Ovary (tissue), 9 donors: ENCODE results near the gene SCYGR8. TPM values are rescaled to one million over a fixed set of nuclear protein-coding genes. Genes with fewer than 3 reads are reported as not detected.

ENCODE experiments used
- DNase-seq, 5 donors: peaks; one replicate each; pipeline ENCODE4 v3.0.0-alpha.2; 2019 to 2020
- H3K27ac ChIP-seq, 2 donors: fragments of 200-600 bp; one replicate each; pipeline versions ENCODE4 v1.5.1 to v1.8.0; 2019 to 2022
- H3K27me3 ChIP-seq: fragments of 200-600 bp; one replicate; pipeline ENCODE4 v1.8.0; 2022
- H3K36me3 ChIP-seq: fragments of 200-600 bp; sonication (generic); one replicate; pipeline ENCODE4 v1.5.1; 2019
- H3K4me1 ChIP-seq: one replicate; pipeline ENCODE4 v1.8.1; 2013; ENCODE audit warnings: mild to moderate bottlenecking, moderate library complexity; ENCODE audit not compliant: insufficient read depth
- H3K4me3 ChIP-seq: fragments of 200-600 bp; sonication (generic); one replicate; pipeline ENCODE4 v1.5.1; 2017
- H3K9me3 ChIP-seq, 2 donors: fragments of 200-600 bp in 1 of 2; sonication (generic) in 1 of 2; one replicate each; pipeline versions ENCODE4 v1.5.1 to v1.8.1; 2013 to 2019; ENCODE audit warnings: mild to moderate bottlenecking in 1 of 2, moderate library complexity in 1 of 2
- EP300 ChIP-seq: sonication (generic); formaldehyde crosslinking; IDR thresholded peaks from one replicate; pipeline ENCODE4 v1.6.1; 2017; ENCODE audit warnings: antibody characterized with exemption
- POLR2A ChIP-seq: fragments of 450-650 bp; IDR thresholded peaks from one replicate; pipeline ENCODE4 v1.6.1; 2017; ENCODE audit warnings: antibody characterized with exemption, mild to moderate bottlenecking, moderate library complexity
- WGBS, 3 donors: extraction: QIAGEN DNeasy Blood & Tissue Kit in 1 of 3; methylation state at CpG; one replicate each; pipeline versions ENCODE4 v1.1.5 to v1.1.7; 2013 to 2017; 5-methylcytosine and 5-hydroxymethylcytosine counted together
- intact Hi-C, 4 donors: fragments of 100-400 bp; cut with DNase I; formaldehyde crosslinking; loops; one replicate each; pipeline versions ENCODE4 v1.11.0 to v1.15.1; 2022 to 2023
- polyA plus RNA-seq, 2 donors: library from polyadenylated mRNA; stranded (reverse); fragments of 200-250 nt in 1 of 2; fragments of 350-450 nt in 1 of 2; fragmentation: Illumina TruSeq in 1 of 2; extraction: RNeasy Lipid Tissue Mini Kit (QIAGEN cat#74804) in 1 of 2; gene quantifications; one replicate each; pipeline ENCODE4 v1.2.3, GENCODE V29; 2013 to 2014
- total RNA-seq, 7 donors: library from RNA; depleted of rRNA in 2 of 7; stranded (reverse); fragments of >200 nt in 2 of 7; fragmentation: NEBNext Ultra II Directional in 3 of 7; extraction: Animal tissue kit (Norgen Biotek cat#: 25700) in 3 of 7; gene quantifications; one replicate each; pipeline versions ENCODE4 v1.1.0 to v1.2.4, GENCODE V29; 2016 to 2023
- TF ChIP-seq, protein P1 (sequence below), 3 donors: fragments of 450-650 bp in 2 of 3; fragments of 200-600 bp in 1 of 3; IDR thresholded peaks; one replicate each; pipeline versions ENCODE4 v1.5.1 to v1.8.0; 2016 to 2022; ENCODE audit warnings: antibody characterized with exemption in 3 of 3, mild to moderate bottlenecking in 1 of 3
- donor health status: DM: no; HTN: no; CAD: no; lungs with moderate emphysema.
- donor health status: DM: no; HTN: no; CAD: no.
- donor health status: Bipolar disorder and iron deficiency.
- donor health status: DM: yes; HTN: yes; CAD: no.
- donor health status: DM: no; HTN: no; CAD: no.
- donor health status: DM: yes; HTN: yes; CAD: no.

Gene SCYGR8
- total and polyA plus RNA-seq, 9 donors = not detected

GRCh38 chr2:227774895-227775842 lies 29.5 kb downstream of the SCYGR8 start:
- Histone ChIP-seq H3K36me3 (no peaks in the 10 kb centered on the region), H3K27me3 (no peaks in the 10 kb centered on the region), H3K4me1 (no peaks in the 10 kb centered on the region), H3K9me3 (no peaks in the 10 kb centered on the region), H3K4me3 (no peak overlapping the region), H3K27ac (no peak overlapping the region)
- no peak for DNase-seq
- 83 to 87% (median 86%) methylated on average over 6 of the region's 6 CpGs for WGBS, 3 donors
- no peak for TF ChIP-seq EP300
- no peak for TF ChIP-seq POLR2A
- TF ChIP-seq, protein P1, sequence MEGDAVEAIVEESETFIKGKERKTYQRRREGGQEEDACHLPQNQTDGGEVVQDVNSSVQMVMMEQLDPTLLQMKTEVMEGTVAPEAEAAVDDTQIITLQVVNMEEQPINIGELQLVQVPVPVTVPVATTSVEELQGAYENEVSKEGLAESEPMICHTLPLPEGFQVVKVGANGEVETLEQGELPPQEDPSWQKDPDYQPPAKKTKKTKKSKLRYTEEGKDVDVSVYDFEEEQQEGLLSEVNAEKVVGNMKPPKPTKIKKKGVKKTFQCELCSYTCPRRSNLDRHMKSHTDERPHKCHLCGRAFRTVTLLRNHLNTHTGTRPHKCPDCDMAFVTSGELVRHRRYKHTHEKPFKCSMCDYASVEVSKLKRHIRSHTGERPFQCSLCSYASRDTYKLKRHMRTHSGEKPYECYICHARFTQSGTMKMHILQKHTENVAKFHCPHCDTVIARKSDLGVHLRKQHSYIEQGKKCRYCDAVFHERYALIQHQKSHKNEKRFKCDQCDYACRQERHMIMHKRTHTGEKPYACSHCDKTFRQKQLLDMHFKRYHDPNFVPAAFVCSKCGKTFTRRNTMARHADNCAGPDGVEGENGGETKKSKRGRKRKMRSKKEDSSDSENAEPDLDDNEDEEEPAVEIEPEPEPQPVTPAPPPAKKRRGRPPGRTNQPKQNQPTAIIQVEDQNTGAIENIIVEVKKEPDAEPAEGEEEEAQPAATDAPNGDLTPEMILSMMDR (IDR thresholded peaks at IDR 0.05) = no peak
- intact Hi-C loops = loop anchor here in 1 of 4 donors (5.0 kb wide), 1 partner anchor 303 kb away; the partner anchor contains the start of gene AGFG1

DNA sequence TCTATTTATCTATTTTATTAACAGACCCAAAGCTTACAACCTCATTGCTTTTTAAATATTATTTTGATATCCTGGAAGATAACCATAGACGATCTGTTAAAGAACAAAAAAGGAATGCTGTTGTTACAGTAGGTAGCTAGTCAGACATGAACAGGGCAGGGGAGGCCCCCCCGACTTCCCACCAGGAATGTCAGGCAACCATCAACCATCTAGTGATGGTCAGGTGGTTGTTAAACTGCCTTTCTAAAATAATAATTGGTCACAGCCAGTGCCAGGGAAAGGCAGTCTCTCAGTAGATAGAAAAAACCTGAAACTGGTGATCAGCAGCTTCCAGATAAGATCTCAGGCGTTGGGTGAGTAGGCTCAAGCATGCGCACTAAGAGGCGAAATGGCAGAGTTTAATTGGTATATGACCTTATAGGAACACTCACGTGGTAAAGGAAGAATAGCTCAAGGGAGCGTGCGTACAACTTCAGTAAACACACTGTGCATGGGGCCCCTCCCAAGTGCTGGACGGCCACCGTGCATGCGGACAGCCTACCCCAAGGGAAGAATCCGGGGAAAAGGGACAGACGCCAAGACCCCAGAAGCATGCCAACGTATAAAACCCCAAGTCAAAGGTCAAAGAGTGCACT lies 35.4 kb downstream of the SCYGR8 start:
- 60 to 74% (median 63%) methylated on average over 14 of the region's 14 CpGs for WGBS, 3 donors
- TF ChIP-seq, protein P1 (IDR thresholded peaks at IDR 0.05) = no peak
- no peak for TF ChIP-seq POLR2A
- TF ChIP-seq EP300 = no peak
- DNase-seq = no peak
- H3K36me3 ChIP-seq = no peaks in the 10 kb centered on the region
- no peak overlapping the region for H3K27ac ChIP-seq
- H3K27me3 ChIP-seq = no peaks in the 10 kb centered on the region
- H3K4me1 ChIP-seq = no peaks in the 10 kb centered on the region
- intact Hi-C loops = no loop called here
- H3K9me3 ChIP-seq = no peaks in the 10 kb centered on the region
- no peak overlapping the region for H3K4me3 ChIP-seq

GRCh38 chr2:227781841-227782240 lies 36.1 kb downstream of the SCYGR8 start:
- WGBS, 3 donors = 68 to 72% (median 69%) methylated on average over 8 of the region's 8 CpGs
- no peaks in the 10 kb centered on the region for H3K36me3 ChIP-seq
- no peak overlapping the region for H3K27ac ChIP-seq
- DNase-seq = no peak
- H3K27me3 ChIP-seq = no peaks in the 10 kb centered on the region
- intact Hi-C loops = no loop called here
- H3K4me1 ChIP-seq = no peaks in the 10 kb centered on the region
- H3K9me3 ChIP-seq = no peaks in the 10 kb centered on the region
- no peak for TF ChIP-seq EP300
- no peak for TF ChIP-seq POLR2A
- TF ChIP-seq, protein P1 (IDR thresholded peaks at IDR 0.05) = no peak
- no peak overlapping the region for H3K4me3 ChIP-seq

GRCh38 chr2:227782804-227783203 lies 37.1 kb downstream of the SCYGR8 start:
- no peak overlapping the region for H3K4me3 ChIP-seq
- no peaks in the 10 kb centered on the region for H3K9me3 ChIP-seq
- DNase-seq = no peak
- H3K27me3 ChIP-seq = no peaks in the 10 kb centered on the region
- no peak overlapping the region for H3K27ac ChIP-seq
- no peaks in the 10 kb centered on the region for H3K4me1 ChIP-seq
- 77 to 88% (median 78%) methylated on average over 5 of the region's 5 CpGs for WGBS, 3 donors
- no peaks in the 10 kb centered on the region for H3K36me3 ChIP-seq
- no peak for TF ChIP-seq EP300
- no peak for TF ChIP-seq POLR2A
- TF ChIP-seq, protein P1 (IDR thresholded peaks at IDR 0.05) = no peak
- intact Hi-C loops = no loop called here
